ENCODE results near the gene ADGRG6. TPM values are rescaled to one million over a fixed set of nuclear protein-coding genes. Genes with fewer than 3 reads are reported as not detected.
"Not testable (repeated sequence)": the region's sequence is repeated elsewhere in the genome, so short reads cannot be mapped to it uniquely, and the experiment has no call there.

Gene ADGRG6
- total RNA-seq, 1 donor from 2014 or later: 3.6 TPM

GRCh38 chr6:142417331-142417750 is 115.5 kb downstream of the ADGRG6 start:
- intact Hi-C loops (cut with micrococcal nuclease): no loop called here
- no peak for DNase-seq
- Histone ChIP-seq H3K9me3 (replicated peaks) (no peaks in the 10 kb centered on the region), H3K4me3 (no peak overlapping the region), H3K27ac (replicated peaks) (no peak overlapping the region), H3K27me3 (ENCODE audit: low read depth) (no peaks in the 10 kb centered on the region), H3K36me3 (no peaks in the 10 kb centered on the region), H3K4me1 (no peaks in the 10 kb centered on the region)
- no peak for TF ChIP-seq CTCF (IDR thresholded peaks at IDR 0.05; ENCODE audit: borderline replicate concordance)

GRCh38 chr6:142419071-142419470 is 117.3 kb downstream of the ADGRG6 start:
- Histone ChIP-seq H3K4me1 (no peaks in the 10 kb centered on the region), H3K4me3 (no peak overlapping the region), H3K9me3 (replicated peaks) (no peaks in the 10 kb centered on the region), H3K27ac (replicated peaks) (no peak overlapping the region), H3K27me3 (ENCODE audit: low read depth) (no peaks in the 10 kb centered on the region), H3K36me3 (no peaks in the 10 kb centered on the region)
- no peak for TF ChIP-seq CTCF (IDR thresholded peaks at IDR 0.05; ENCODE audit: borderline replicate concordance)
- DNase-seq: no peak
- intact Hi-C loops (cut with micrococcal nuclease): no loop called here

GRCh38 chr6:142420802-142421201 is 119.0 kb downstream of the ADGRG6 start:
- no peaks in the 10 kb centered on the region for H3K27me3 ChIP-seq (ENCODE audit: low read depth)
- intact Hi-C loops (cut with micrococcal nuclease): no loop called here
- TF ChIP-seq CTCF (IDR thresholded peaks at IDR 0.05; ENCODE audit: borderline replicate concordance): no peak
- no peak overlapping the region for H3K27ac ChIP-seq (replicated peaks)
- H3K36me3 ChIP-seq: no peaks in the 10 kb centered on the region
- no peaks in the 10 kb centered on the region for H3K4me1 ChIP-seq
- H3K9me3 ChIP-seq (replicated peaks): no peaks in the 10 kb centered on the region
- H3K4me3 ChIP-seq: no peak overlapping the region
- no peak for DNase-seq

GRCh38 chr6:142421285-142422117 is 119.7 kb downstream of the ADGRG6 start:
- TF ChIP-seq CTCF (IDR thresholded peaks at IDR 0.05; ENCODE audit: borderline replicate concordance): no peak
- H3K36me3 ChIP-seq: no peaks in the 10 kb centered on the region
- no peak for DNase-seq
- no peaks in the 10 kb centered on the region for H3K27me3 ChIP-seq (ENCODE audit: low read depth)
- no peak overlapping the region for H3K4me3 ChIP-seq
- intact Hi-C loops (cut with micrococcal nuclease): no loop called here
- no peaks in the 10 kb centered on the region for H3K4me1 ChIP-seq
- H3K9me3 ChIP-seq (replicated peaks): no peaks in the 10 kb centered on the region
- H3K27ac ChIP-seq (replicated peaks): no peak overlapping the region

- H3K4me3 ChIP-seq; H3K36me3 ChIP-seq; intact Hi-C loops (cut with micrococcal nuclease); DNase-seq; H3K27ac ChIP-seq (replicated peaks); H3K27me3 ChIP-seq (ENCODE audit: low read depth); H3K4me1 ChIP-seq; H3K9me3 ChIP-seq (replicated peaks): not testable (repeated sequence)
Observed at GRCh38 chr6:142426444-142427132, 124.8 kb downstream of the ADGRG6 start.

GRCh38 chr6:142428468-142428867 is 126.7 kb downstream of the ADGRG6 start:
- H3K4me3 ChIP-seq; H3K36me3 ChIP-seq; intact Hi-C loops (cut with micrococcal nuclease); DNase-seq; H3K4me1 ChIP-seq; H3K9me3 ChIP-seq (replicated peaks); H3K27me3 ChIP-seq (ENCODE audit: low read depth); H3K27ac ChIP-seq (replicated peaks): not testable (repeated sequence)

All from left ventricle myocardium inferior (tissue), 1 donor.